ENCODE results near the gene AGRN.

AGRN gene

GRCh38 chr1:1037366-1038327 lies 17.7 kb downstream of the AGRN start:
- DNase-seq (ENCODE audit: extremely low read depth, low read depth) = no peak
- H3K4me3 ChIP-seq (replicated peaks; ENCODE audit: low read depth, low read length) = no peak overlapping the region
- no peak for TF ChIP-seq CTCF (IDR thresholded peaks at IDR 0.05; ENCODE audit: low read depth, low read length, missing control alignments)

- DNase-seq (ENCODE audit: extremely low read depth, low read depth) = no peak
- no peak for TF ChIP-seq CTCF (IDR thresholded peaks at IDR 0.05; ENCODE audit: low read depth, low read length, missing control alignments)
- no peak overlapping the region for H3K4me3 ChIP-seq (replicated peaks; ENCODE audit: low read depth, low read length)
These were observed 18.8 kb downstream of the AGRN start for GRCh38 chr1:1038694-1039093.

- no peak overlapping the region for H3K4me3 ChIP-seq (replicated peaks; ENCODE audit: low read depth, low read length)
- DNase-seq (ENCODE audit: extremely low read depth, low read depth) = no peak
- TF ChIP-seq CTCF (IDR thresholded peaks at IDR 0.05; ENCODE audit: low read depth, low read length, missing control alignments) = no peak
These were observed 19.4 kb downstream of the AGRN start for GRCh38 chr1:1039145-1039910.

- no peak for TF ChIP-seq CTCF (IDR thresholded peaks at IDR 0.05; ENCODE audit: low read depth, low read length, missing control alignments)
- DNase-seq (ENCODE audit: extremely low read depth, low read depth) = no peak
- H3K4me3 ChIP-seq (replicated peaks; ENCODE audit: low read depth, low read length) = no peak overlapping the region
These were observed 20.4 kb downstream of the AGRN start for GRCh38 chr1:1040004-1040991.

- no peak for TF ChIP-seq CTCF (IDR thresholded peaks at IDR 0.05; ENCODE audit: low read depth, low read length, missing control alignments)
- H3K4me3 ChIP-seq (replicated peaks; ENCODE audit: low read depth, low read length) = no peak overlapping the region
- DNase-seq (ENCODE audit: extremely low read depth, low read depth) = no peak
These were observed 21.2 kb downstream of the AGRN start for GRCh38 chr1:1041092-1041523.

GRCh38 chr1:1041873-1042272 lies 22.0 kb downstream of the AGRN start:
- DNase-seq (ENCODE audit: extremely low read depth, low read depth) = no peak
- no peak overlapping the region for H3K4me3 ChIP-seq (replicated peaks; ENCODE audit: low read depth, low read length)
- TF ChIP-seq CTCF (IDR thresholded peaks at IDR 0.05; ENCODE audit: low read depth, low read length, missing control alignments) = no peak

All from HFF-Myc (cell line).